Measurements from ENCODE around the gene EDA2R. TPM values are rescaled to one million over a fixed set of nuclear protein-coding genes. Genes with fewer than 3 reads are reported as not detected.

EDA2R gene
- total RNA-seq, 1 donor from 2014 or later = 3.6 TPM

DNA sequence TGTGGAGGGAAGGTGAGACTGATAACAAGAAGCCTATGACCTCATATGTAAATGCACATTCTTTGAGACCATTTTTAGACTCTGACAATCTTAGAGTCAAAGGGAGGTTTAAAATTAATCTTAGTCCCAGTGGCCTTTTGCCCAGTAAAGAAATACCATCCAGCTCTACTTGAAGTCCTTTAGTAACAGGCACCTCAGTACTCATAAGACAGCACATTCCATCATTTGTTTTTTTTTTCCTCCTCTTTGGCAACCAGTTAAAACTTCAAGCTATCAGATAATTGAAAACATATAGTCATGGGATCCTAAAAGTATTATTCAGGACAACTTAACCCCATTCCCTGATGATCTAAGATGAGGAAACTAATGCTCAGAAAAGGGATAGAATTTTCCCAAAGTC, 4.6 kb downstream of the EDA2R start:
- Mint-ChIP-seq H3K9me3 (peaks cover 9% of the 10 kb centered on the region), H3K4me3 (no peak overlapping the region), H3K36me3 (ENCODE audit: low read depth) (peaks cover 8% of the 10 kb centered on the region), H3K27me3 (ENCODE audit: low read depth) (no peaks in the 10 kb centered on the region), H3K27ac (ENCODE audit: unreplicated experiment) (no peak overlapping the region), H3K4me1 (peaks cover 7% of the 10 kb centered on the region)
- TF ChIP-seq CTCF (conservative IDR thresholded peaks at IDR 0.05) = no peak
- no peak for DNase-seq (ENCODE audit: low read depth, low spot score)

DNA sequence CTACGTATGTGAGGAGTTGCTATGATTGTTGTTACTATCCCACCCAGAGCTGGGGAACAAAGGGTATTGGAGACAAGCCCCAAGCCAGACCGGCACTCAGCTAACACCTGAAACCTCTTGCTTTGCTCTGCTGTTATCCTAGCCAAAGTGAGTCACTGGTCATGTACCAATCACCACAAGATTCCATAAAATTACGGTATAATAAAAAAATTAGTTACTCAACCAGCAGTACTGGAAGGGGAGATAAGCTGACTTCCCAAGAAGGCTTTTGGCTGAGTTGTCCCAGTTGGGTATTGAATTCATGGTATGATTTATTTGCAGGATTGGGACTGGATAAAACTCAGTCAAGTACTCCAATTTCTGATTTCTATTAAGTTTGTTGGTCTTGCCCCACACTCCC, 5.3 kb downstream of the EDA2R start:
- Mint-ChIP-seq H3K27me3 (ENCODE audit: low read depth) (no peaks in the 10 kb centered on the region), H3K4me3 (no peak overlapping the region), H3K27ac (ENCODE audit: unreplicated experiment) (no peak overlapping the region), H3K36me3 (ENCODE audit: low read depth) (peaks cover 8% of the 10 kb centered on the region), H3K9me3 (peaks cover 13% of the 10 kb centered on the region), H3K4me1 (peaks cover 2% of the 10 kb centered on the region)
- TF ChIP-seq CTCF (conservative IDR thresholded peaks at IDR 0.05) = no peak
- DNase-seq (ENCODE audit: low read depth, low spot score) = no peak

DNA sequence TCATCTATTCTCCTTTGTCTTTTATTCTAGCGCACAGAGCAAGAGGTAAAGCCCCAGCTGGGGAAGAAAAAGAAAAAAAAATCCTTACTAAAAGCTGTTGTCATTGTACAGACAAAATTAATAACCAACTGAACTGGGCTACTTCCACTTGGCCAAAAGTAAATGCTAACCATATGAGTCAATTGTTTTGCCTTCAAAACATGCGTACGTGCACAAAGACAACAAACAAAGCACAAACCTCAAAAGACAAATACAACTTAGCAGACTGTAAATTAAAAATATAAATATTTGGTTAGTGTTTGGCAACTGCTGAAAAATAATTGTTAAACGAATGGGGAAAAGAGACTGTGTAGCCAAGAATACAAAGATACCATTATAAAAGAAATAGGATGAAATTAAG, 5.9 kb downstream of the EDA2R start:
- Mint-ChIP-seq H3K4me1 (no peaks in the 10 kb centered on the region), H3K27me3 (ENCODE audit: low read depth) (no peaks in the 10 kb centered on the region), H3K27ac (ENCODE audit: unreplicated experiment) (no peak overlapping the region), H3K4me3 (no peak overlapping the region), H3K9me3 (peaks cover 16% of the 10 kb centered on the region), H3K36me3 (ENCODE audit: low read depth) (peaks cover 9% of the 10 kb centered on the region)
- DNase-seq (ENCODE audit: low read depth, low spot score) = no peak
- no peak for TF ChIP-seq CTCF (conservative IDR thresholded peaks at IDR 0.05)

GRCh38 chrX:66632473-66632872, 6.4 kb downstream of the EDA2R start:
- Mint-ChIP-seq H3K27ac (ENCODE audit: unreplicated experiment) (no peak overlapping the region), H3K4me3 (no peak overlapping the region), H3K9me3 (peaks cover 18% of the 10 kb centered on the region), H3K27me3 (ENCODE audit: low read depth) (no peaks in the 10 kb centered on the region), H3K4me1 (no peaks in the 10 kb centered on the region), H3K36me3 (ENCODE audit: low read depth) (peaks cover 11% of the 10 kb centered on the region)
- no peak for DNase-seq (ENCODE audit: low read depth, low spot score)
- no peak for TF ChIP-seq CTCF (conservative IDR thresholded peaks at IDR 0.05)

GRCh38 chrX:66625525-66625924, 13.4 kb downstream of the EDA2R start:
- H3K9me3 Mint-ChIP-seq = peaks cover 29% of the 10 kb centered on the region
- DNase-seq (ENCODE audit: low read depth, low spot score) = no peak
- peaks cover 18% of the 10 kb centered on the region for H3K36me3 Mint-ChIP-seq (ENCODE audit: low read depth)
- no peak overlapping the region for H3K4me3 Mint-ChIP-seq
- H3K4me1 Mint-ChIP-seq = no peaks in the 10 kb centered on the region
- no peaks in the 10 kb centered on the region for H3K27me3 Mint-ChIP-seq (ENCODE audit: low read depth)
- no peak overlapping the region for H3K27ac Mint-ChIP-seq (ENCODE audit: unreplicated experiment)
- no peak for TF ChIP-seq CTCF (conservative IDR thresholded peaks at IDR 0.05)

- Mint-ChIP-seq H3K27ac (ENCODE audit: unreplicated experiment) (no peak overlapping the region), H3K36me3 (ENCODE audit: low read depth) (peaks cover 10% of the 10 kb centered on the region), H3K4me3 (no peak overlapping the region), H3K9me3 (peaks cover 10% of the 10 kb centered on the region), H3K27me3 (ENCODE audit: low read depth) (no peaks in the 10 kb centered on the region), H3K4me1 (no peaks in the 10 kb centered on the region)
- DNase-seq (ENCODE audit: low read depth, low spot score) = no peak
- TF ChIP-seq CTCF (conservative IDR thresholded peaks at IDR 0.05) = no peak
Measured at GRCh38 chrX:66622209-66622608, 16.7 kb downstream of the EDA2R start.
